Measurements from ENCODE around the gene TMEM87B.

The TMEM87B gene

DNA sequence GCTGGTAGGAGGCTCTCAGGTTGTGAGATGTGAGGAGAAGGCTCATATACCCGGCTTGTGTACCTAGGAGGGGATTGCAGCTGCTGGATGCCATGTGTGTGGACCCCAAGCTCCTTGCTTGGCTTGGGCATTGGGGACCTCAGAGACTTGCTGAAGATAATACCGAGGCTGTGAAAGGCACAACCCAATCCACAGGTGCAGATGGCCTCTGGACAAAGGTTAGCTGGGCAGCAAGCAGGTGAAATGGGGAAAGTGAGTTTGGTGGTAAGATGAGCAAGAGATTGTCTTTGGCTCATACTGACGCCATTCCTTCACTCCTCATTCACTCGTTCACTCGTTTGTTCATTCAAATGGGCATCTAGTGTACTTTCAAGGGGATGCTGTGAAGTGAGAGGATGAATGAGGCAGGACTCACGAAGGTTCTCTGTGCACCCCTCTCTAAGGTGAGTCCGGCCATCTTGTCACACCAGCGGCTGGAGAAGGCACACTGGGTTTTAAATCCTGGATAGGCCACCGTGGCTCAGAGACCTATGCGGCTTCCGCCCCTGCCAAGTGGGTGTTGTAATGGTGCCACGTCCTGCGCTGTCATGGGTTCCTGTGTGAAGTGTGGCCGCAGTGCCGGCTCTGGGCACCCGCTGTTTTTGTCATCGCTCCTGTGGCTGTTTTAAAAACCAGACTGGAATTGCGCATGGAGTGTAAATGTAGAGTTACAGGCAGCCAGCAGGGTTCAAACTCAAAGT is 96.8 kb downstream of the TMEM87B start:
- DNase-seq (ENCODE audit: low read depth in 3 of 3), result no peak

DNA sequence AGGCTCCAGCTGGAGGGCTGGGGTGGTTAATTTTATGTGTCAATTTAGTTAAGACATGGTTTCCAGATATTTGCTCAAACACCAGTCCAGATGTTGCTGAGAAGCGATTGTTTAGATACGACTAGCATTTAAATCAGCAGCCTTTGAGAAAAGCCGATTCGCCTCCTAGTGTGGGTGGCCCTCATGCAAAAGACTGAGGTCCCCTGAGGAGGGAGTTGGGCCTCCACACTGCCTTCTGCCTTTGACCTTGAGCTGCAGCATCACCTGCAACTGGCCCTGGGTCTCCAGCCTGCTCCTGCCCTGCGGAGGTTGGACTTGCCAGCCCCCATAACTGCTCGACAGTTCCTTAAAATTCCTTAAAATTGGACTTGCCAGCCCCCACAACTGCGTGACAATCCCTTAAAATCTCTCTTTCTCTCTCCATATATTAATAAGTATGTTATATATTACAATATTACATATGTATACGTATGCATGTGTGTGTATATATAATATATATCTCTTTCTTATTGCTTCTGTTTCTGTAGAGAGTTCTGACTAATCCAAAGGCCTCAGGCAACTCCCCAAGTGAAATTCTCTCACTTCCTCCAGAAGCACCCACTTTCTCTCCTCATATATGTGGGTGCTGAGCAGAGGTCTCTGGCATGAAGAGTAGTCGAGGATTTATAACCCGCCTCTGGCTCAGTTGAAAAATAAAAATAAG is 97.6 kb downstream of the TMEM87B start:
- no peak for DNase-seq (ENCODE audit: low read depth in 3 of 3)

DNA sequence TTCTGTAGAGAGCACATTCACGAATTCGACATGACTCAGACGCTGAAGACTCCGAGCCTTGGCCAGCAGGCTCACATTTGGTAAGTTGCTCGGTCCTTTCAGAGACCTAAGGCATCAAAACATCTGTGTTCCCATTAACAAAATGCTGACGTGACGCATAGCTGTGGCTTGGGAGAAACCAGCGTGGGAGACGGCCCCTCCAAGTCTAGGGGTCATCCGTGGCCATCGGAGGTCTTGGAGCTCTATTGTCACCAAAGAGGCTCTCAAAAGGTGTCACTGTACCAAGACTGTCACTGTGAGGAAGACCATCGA is 98.1 kb downstream of the TMEM87B start:
- DNase-seq (ENCODE audit: low read depth in 3 of 3), result no peak

DNA sequence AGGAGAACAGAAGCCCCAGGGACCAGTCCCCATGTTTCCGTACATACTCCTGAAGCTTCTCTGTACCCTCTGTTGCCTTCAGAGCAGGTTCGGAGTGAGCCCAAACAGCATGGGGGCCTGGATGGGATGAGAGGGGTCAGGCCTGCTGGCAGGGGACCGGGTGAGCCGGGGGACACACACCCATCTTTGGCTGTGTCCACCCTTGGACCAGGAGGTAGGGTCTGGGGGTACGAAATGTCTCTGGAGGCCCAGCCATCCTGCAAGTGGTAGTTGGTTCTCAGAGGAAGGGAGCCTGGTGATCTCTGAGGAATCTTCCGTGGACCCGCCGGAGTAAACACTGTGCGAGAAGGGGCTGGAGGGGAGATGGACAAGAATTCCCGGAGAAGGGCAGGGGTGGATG is 98.4 kb downstream of the TMEM87B start:
- no peak for DNase-seq (ENCODE audit: low read depth in 3 of 3)

DNA sequence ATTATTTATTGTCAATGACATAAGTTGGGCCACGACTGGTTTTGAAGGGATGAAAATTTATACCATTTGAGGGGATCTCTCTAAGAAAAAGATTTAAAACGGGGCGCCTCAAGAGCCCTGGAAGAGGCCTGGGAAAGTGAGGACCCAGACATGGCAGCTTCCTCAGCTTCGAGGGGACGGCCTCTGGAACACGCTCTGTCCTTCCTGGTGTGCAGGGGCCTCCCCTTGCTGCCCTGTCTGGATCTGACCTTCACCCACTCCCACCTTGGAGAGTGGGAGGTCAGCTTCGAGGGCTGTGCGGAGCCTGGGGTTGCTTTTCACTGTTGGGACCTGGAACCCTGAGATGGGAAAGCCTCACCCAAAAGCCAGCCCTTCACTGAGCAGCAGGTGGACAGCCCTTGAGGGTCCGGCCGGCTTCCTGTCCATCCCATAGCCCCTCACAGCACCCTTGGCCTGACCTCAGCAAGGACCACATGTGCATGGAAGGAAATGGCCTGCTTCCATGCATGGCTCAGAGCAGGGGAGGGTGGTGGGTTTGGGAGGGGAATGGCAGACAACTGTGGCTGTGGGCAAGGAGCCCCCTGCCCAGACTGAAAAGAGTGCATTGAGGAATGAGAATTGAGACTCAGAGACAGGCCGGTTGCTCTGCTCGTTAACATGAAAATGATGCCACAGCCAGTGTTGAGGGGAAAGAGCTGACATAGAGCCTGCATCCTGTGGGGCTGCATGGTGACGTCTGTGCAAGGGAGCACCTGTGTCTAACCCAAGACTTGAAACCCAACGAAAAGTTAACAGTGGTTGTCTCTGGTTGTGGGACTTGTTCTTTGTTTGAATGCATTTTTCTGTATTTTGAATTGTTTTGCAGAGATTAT is 99.4 kb downstream of the TMEM87B start:
- no peak for DNase-seq (ENCODE audit: low read depth in 3 of 3)

DNA sequence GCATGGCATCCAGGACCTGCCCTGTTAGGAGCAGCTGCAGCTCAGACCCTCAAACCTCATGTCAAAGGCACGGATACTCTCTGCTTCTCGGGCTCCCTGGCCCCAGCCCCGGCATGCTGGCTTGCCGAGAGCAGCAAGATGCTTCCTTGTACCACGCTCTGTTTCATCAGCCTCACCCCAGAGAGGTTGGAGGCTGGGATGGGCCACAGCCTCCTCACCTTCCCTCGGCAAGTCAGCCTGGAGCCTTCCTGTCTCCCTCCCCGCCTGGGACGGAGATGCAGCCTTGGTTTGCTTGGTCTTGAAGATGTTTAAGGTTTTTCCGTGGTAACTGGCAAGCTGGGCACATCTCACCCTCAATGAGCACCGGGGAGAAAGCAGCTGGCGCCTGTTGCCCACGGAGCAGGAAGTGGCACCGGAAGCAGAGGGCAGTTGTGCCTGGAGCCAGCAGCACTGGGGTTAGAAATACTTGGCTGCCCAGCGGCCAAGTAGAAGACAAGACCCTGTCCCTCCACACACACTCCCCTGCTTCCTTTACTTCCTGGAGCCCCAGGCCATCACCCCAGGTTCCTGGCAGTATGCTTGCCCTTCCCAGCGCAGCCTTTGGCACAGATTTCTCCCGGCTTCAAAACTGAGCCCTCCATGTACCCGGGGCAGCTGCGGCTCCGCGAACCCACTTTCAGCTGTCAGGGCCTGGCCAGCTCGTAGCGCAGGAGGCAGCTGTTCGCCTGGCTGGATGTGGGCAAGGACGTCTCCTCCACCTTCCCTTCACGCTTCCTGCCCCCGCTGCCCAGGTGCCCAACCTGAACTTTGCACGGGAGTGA is 100.5 kb downstream of the TMEM87B start:
- no peak for DNase-seq (ENCODE audit: low read depth in 3 of 3)

DNA sequence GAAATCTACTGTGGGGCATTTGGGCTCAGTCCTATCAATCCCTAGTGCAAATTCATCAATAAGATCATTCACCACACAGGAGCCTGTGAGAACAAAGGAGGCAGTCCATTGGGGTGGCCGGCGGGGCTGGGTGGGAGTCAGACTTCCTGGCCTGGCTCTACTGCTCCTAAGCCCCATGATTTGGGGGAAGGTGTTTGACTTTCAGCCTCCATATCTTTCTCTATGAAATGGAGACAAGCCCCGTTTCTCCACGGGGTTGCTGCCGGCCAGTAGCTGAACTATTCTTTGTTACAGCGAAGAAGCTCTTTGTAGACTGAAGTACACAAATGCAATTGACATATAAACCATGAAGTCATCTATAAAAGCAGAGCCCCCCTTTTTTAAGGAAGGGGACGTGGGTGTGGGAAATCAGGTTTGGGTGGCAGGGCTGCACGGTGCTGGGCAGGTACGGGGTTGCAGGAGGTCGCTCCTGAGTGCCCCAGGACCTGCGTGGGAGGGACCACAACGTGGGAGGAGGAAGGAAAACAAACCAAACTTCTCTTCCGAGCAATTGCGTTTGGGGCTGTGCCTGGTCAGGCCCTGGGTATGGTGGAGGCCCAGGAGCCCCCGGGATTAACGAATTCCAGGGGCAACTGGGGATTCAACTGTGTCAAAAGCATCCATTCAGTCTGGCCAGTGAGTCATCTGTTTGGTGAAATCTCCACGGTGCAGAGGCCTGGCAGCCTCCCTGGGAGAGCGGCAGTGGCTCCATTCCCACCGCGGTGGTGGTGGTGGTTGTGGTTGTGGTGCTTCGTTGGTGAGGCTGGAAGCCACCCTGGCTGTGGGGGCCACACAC is 101.3 kb downstream of the TMEM87B start:
- DNase-seq (ENCODE audit: low read depth in 3 of 3), result no peak

DNA sequence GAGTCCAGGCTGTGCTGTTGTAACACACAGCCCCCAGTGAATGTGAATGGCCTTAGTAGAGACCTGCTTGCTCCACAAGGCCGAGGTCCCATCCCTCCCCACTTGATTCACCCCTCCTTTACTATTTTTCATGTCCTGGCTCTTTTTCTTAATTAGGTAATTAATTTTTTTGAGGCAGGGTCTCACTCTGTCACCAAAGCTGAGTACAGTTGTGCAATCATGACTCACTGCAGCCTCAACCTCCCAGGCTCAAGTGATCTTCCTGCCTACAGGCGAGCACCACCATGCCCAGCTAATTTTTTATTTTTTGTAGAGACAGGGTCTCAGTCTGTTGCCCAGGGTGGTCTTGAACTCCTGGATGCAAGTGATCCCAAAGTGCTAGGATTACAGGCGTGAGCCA is 102.4 kb downstream of the TMEM87B start:
- DNase-seq (ENCODE audit: low read depth in 3 of 3), result no peak

DNA sequence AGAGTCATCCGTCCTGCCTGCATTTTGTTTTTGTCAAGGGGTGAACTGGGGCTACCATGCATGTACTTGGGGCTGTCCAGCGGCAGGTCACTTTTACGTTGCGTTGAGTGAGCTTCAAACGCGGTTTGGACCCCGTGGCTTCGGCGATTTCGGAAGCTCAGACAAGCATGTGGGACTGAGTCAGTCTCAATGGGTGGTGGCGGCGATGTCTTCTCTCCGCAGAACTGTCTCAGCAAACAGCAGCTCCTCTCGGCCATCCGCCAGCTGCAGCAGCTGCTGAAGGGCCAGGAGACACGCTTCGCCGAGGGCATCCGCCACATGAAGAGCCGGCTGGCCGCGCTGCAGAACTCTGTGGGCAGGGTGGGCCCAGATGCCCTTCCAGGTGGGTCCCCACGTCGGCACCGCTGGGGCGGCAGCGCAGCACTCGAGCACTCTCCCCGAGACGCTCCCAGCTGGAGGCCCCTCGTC is 104.4 kb downstream of the TMEM87B start:
- DNase-seq (ENCODE audit: low read depth in 3 of 3), result no peak

DNA sequence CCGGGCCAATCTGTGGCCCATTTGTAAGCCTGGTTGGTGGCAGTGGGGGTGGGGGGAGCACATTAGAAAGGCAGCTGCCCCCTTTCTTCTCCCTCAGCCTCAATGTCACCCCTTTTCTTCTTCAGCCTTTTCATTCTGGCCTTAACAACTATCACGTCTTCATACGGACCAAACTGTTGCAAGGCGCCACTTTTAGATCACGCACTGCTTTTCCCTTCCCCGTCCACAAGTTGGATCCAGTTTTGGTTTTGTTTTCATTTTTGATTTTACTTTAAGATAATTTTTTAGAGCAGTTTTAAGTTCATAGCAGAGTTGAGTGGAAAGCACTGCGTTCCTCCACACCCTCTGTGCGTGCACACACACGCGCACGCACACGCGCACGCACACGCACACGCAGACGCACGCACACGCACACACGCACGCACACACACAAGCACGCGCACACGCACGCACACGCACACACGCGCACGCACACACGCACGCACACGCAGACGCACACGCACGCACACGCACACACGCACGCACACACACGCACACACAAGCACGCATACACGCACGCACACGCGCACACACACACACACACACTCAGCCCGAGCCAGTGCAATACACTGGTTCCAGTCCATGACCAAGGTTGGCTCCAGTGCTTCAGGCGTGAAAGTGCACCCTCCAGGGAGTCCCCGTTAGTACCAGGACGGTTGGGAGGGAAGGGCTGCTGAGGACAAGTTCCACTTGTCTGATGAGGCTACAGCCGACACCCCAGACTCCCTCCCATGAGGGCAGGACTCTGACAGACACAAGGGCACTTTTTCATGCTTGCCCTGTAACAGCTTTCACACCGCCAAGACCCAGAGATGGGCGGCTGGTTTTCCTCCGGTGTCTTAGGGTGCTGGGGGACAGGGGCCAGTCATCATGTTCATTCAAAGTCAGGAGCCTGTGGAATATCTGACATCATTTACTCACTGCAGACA is 105.5 kb downstream of the TMEM87B start:
- no peak for DNase-seq (ENCODE audit: low read depth in 3 of 3)

DNA sequence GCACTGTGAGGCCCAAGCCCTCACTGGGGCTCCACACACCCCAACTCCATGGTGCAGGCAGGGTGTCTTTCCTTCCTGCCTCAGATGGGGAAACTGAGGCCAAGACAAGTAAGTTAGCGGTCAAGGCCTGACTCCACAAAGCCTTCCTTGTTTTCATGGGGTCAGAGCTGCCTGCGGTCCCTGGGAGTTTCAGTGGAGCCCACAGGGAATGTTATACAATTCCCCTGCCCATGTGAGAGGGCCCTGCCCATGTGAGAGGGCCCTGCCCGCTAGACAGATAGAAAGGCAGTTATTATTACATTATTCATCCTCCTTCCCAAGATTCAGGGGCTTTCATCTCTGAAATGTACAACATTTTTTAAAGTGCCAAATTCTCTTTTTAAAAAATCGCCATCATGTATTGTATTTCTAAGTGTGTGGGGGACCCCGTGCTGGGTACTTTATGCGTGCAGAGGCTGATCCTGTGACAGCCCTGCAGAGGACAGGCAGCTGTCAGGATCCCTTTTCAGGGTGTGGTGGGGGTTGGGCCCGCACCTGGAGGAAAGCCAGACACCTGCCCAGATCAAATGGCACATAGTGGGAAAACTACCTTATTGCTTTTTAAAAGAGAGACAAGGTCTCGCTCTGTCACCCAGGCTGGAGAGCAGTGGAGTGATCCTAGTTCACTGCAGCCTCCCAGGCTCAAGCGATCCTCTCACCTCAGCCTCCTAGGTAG is 106.5 kb downstream of the TMEM87B start:
- DNase-seq (ENCODE audit: low read depth in 3 of 3), result no peak

DNA sequence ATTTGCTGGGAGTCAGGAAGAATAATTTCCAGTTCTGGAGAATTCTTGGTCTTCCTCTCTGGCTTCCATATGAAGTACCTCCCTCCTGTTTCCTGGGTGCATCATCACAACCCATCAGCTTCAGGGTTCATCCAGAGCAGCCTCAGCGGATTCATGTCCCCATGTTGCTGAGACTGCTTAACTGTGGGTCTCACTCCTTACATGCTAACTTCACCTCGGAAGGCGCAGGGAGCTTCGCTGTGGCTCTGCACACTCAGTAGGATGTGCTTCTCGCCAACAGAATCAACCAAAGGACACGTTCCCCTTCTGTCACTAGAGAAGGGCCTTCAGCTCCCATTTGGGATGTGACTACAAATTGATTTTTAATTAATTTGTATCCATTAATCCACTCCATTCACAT is 107.3 kb downstream of the TMEM87B start:
- DNase-seq (ENCODE audit: low read depth in 3 of 3), result no peak

DNA sequence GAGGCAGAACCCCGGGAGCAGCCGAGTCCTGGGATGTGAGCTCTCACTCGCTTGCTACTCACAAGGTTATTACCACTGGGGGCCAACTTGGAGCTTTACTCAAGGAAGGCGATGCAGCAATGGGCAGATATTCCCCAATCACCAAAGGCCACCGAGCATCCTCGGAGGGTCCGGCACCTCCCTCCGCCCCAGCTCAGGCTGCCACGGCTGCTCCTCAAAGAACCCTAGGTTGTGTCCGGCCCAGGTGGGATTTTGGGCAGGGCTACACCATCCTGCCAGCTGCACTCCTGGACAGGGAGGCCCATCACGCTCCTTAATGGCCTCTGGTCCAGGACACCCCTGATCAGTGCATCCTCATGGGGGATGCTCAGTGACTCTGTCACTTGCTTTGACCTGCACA is 107.9 kb downstream of the TMEM87B start:
- no peak for DNase-seq (ENCODE audit: low read depth in 3 of 3)

DNA sequence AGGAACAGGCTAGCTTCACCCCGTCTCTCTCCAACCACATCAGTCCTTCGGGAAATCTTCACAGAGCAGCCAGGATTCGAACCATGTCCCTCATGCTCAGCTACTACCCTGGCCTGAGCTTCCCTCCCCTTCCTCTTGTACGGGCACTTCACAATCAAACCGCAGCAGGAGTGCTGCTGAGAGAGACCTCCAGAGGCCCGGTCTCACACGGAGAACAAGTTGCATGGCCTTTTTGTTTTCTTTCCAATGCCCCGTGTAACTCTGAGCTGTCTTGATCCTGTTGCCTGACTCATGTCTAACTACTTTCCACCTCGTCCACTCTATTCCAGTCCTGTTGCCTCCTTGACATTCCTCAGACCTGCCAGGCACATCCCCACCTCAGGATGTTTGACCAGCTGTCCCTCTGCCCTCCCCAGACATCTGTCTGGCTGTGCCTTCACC is 108.5 kb downstream of the TMEM87B start:
- DNase-seq (ENCODE audit: low read depth in 3 of 3), result no peak

DNA sequence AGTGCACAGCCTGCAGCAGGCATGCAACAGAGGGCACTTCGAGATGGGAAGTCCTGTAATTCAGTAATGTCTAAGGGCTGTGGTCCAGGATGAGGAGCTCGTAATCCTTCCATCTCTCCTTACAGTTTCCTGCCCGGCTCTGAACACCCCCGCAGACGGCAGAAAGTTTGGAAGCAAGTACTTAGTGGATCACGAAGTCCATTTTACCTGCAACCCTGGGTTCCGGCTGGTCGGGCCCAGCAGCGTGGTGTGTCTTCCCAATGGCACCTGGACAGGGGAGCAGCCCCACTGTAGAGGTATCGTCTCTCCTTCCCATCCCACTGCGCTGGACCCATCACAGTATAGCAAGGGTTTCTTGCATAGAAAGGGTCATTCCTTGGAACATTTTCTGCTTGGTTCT is 109.8 kb downstream of the TMEM87B start:
- DNase-seq (ENCODE audit: low read depth in 3 of 3), result no peak

DNA sequence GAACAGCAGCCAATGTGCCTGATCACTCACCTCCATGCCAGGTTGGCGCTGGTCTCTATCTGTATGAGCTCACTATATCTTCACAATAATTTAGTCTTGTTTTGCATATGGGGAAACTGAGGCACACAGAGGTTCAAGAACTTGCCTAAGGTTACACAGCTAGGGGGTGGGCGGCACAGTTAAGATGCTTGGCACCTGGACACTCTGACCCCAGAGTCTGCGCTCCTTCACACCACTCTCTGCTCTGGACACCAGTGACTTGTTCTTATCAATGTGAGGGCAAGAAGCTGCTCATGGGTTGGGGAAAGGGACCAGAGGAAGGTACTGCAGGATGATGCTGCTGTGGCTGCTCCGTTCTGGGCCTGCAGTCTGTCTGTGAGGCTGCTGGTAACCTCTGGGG is 110.2 kb downstream of the TMEM87B start:
- no peak for DNase-seq (ENCODE audit: low read depth in 3 of 3)

DNA sequence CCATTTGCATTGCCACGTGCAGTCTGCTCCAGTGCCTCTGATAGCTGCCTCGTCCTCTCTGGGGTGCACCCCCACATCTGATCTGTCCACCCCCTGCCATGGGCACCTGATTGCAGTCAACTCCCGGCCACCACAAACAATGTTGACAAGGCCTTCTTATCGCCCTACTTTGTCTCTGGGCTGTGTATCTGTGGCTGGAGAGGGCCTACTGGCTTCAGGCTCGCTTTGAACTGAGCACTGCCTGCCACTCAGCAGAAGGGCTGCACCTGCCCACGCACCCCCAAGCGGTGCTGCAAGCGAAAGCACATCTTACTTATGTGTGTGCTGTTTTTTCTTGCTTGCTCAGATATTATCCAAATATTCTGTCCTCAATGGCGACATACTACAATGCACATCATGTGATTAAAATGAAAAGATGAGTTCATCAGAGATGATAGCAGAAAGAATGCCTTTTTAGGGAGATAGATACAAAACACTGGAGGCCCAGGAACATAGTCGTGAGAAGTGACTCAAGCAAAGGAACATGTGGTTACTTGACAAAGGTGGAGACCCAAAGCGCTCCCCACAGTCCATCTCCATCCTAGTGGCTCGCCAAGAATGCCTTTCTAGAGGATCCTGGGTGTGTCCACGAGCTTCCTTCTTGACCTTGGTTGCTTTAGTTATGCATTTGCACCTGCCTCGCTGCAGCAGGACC is 111.9 kb downstream of the TMEM87B start:
- DNase-seq (ENCODE audit: low read depth in 3 of 3), result no peak

DNA sequence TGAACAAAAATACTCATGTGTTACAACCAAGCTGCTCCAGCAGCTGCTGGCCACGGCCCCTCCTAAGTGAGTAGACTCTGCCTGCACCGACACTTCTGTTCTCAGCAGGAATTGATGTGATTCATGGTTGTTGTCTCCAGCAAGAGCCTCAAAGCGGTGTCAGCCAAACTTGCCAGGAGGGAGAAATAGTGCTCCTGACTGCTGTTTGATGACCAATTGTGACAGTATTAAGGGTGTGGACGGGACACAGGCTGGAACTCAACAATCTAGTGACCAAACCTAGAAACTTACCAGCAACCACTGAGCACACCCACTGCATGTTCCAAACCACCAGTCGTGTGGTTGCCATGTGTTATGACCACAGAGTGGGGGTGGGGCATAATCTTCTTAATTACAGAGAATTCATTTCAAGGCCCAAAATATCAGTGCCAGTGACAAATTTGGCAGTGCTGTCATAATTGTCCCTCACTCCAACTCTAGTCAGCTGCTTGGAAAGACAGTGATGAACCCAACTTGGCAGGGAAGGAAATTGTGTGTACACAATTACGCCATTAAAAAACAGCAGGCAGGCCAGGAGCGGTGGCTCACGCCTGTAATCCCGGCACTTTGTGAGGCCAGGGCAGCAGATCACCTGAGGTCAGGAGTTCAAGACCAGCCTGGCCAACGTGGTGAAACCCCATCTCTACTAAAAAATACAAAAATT is 113.5 kb downstream of the TMEM87B start:
- no peak for DNase-seq (ENCODE audit: low read depth in 3 of 3)

Measured in stimulated activated CD4-positive, alpha-beta T cell treated with anti-CD3 and anti-CD28 coated beads, TNF-alpha, amount 100 ng/mL, for 4 hours (primary cell).